H9 (cell line): ENCODE results near the gene FAM240A. TPM values are rescaled to one million over a fixed set of nuclear protein-coding genes. Genes with fewer than 3 reads are reported as not detected.

Source experiments
- DNase-seq: peaks from one replicate; pipeline ENCODE4 v3.0.0-alpha.2; 2017
- H2AFZ ChIP-seq: one replicate; pipeline ENCODE4 v1.6.1; 2013; ENCODE audit warnings: mild to moderate bottlenecking, low read length, control low read depth, moderate library complexity
- H2AK5ac ChIP-seq: 2 replicates; pipeline ENCODE4 v1.6.1; 2013; ENCODE audit warnings: low read length, control low read depth, mixed read lengths; ENCODE audit not compliant: insufficient read length
- H2BK120ac ChIP-seq: one replicate; pipeline ENCODE4 v1.6.1; 2013; ENCODE audit warnings: low read depth, mild to moderate bottlenecking, low read length, control low read depth, inconsistent platforms; ENCODE audit not compliant: poor library complexity, severe bottlenecking
- H2BK12ac ChIP-seq: 2 replicates; pipeline ENCODE4 v1.6.1; 2013; ENCODE audit warnings: low read length, control low read depth, mixed read lengths, low read depth; ENCODE audit not compliant: insufficient read length
- H2BK15ac ChIP-seq: 2 replicates; pipeline ENCODE4 v1.6.1; 2013; ENCODE audit warnings: low read depth, low read length, control low read depth
- H2BK20ac ChIP-seq: one replicate; pipeline ENCODE4 v1.6.1; 2013; ENCODE audit warnings: low read depth, mild to moderate bottlenecking, low read length, control low read depth, inconsistent platforms; ENCODE audit not compliant: poor library complexity, severe bottlenecking
- H2BK5ac ChIP-seq: 2 replicates; pipeline ENCODE4 v1.6.1; 2013; ENCODE audit warnings: low read length, control low read depth, mixed read lengths; ENCODE audit not compliant: insufficient read length
- H3K14ac ChIP-seq: 2 replicates; pipeline ENCODE4 v1.6.1; 2013; ENCODE audit warnings: low read length, control low read depth; ENCODE audit not compliant: insufficient read depth
- H3K18ac ChIP-seq: 2 replicates; pipeline ENCODE4 v1.6.1; 2013; ENCODE audit warnings: low read depth, mild to moderate bottlenecking, mixed read lengths, low read length, control low read depth; ENCODE audit not compliant: insufficient read length
- H3K23ac ChIP-seq: 2 replicates; pipeline ENCODE4 v1.6.1; 2013; ENCODE audit warnings: low read length, control low read depth, mixed read lengths, low read depth; ENCODE audit not compliant: insufficient read length
- H3K23me2 ChIP-seq: 2 replicates; pipeline ENCODE4 v1.6.1; 2013; ENCODE audit warnings: low read depth, mild to moderate bottlenecking, mixed read lengths, low read length, control low read depth; ENCODE audit not compliant: insufficient read length, poor library complexity, severe bottlenecking
- H3K27ac ChIP-seq: 2 replicates; pipeline ENCODE4 v1.5.1; 2013; ENCODE audit warnings: low read length, control low read depth, mixed read lengths, low read depth; ENCODE audit not compliant: insufficient read length
- H3K27me3 ChIP-seq: 2 replicates; pipeline ENCODE4 v1.6.1; 2013; ENCODE audit warnings: low read length, control low read depth, inconsistent platforms; ENCODE audit not compliant: insufficient read depth
- H3K4ac ChIP-seq: 2 replicates; pipeline ENCODE4 v1.6.1; 2013; ENCODE audit warnings: low read depth, mild to moderate bottlenecking, control low read depth, inconsistent platforms, low read length, moderate library complexity
- H3K4me1 ChIP-seq: 2 replicates; pipeline ENCODE4 v1.6.1; 2013; ENCODE audit warnings: low read length, control low read depth, inconsistent platforms; ENCODE audit not compliant: insufficient read depth
- H3K4me2 ChIP-seq: 2 replicates; pipeline ENCODE4 v1.6.1; 2013; ENCODE audit warnings: low read length, control low read depth, mixed read lengths; ENCODE audit not compliant: insufficient read length, insufficient read depth
- H3K56ac ChIP-seq: 2 replicates; pipeline ENCODE4 v1.6.1; 2013; ENCODE audit warnings: low read depth, mild to moderate bottlenecking, mixed read lengths, low read length, control low read depth; ENCODE audit not compliant: insufficient read length
- H3K79me1 ChIP-seq: 2 replicates; pipeline ENCODE4 v1.6.1; 2013; ENCODE audit warnings: low read depth, mild to moderate bottlenecking, moderate library complexity, low read length, control low read depth, inconsistent platforms; ENCODE audit not compliant: insufficient read depth, poor library complexity, severe bottlenecking
- H3K79me2 ChIP-seq: 2 replicates; pipeline ENCODE4 v1.6.1; 2013; ENCODE audit warnings: low read length, control low read depth, inconsistent platforms; ENCODE audit not compliant: insufficient read depth
- H3K9ac ChIP-seq: 2 replicates; pipeline ENCODE4 v1.6.1; 2013; ENCODE audit warnings: low read length, control low read depth, mixed read lengths; ENCODE audit not compliant: insufficient read length; ENCODE audit errors: extremely low read depth
- H3K9me3 ChIP-seq: one replicate; pipeline ENCODE4 v1.6.1; 2013; ENCODE audit warnings: low read depth, low read length, inconsistent platforms; ENCODE audit not compliant: control insufficient read depth
- H3T11ph ChIP-seq: one replicate; pipeline ENCODE4 v1.6.1; 2013; ENCODE audit warnings: mild to moderate bottlenecking, low read length, control low read depth, inconsistent platforms
- H4K20me1 ChIP-seq: one replicate; pipeline ENCODE4 v1.6.1; 2013; ENCODE audit not compliant: control insufficient read depth, insufficient read length, insufficient read depth
- H4K5ac ChIP-seq: 2 replicates; pipeline ENCODE4 v1.6.1; 2013; ENCODE audit warnings: low read depth, mild to moderate bottlenecking, mixed read lengths, low read length, control low read depth; ENCODE audit not compliant: insufficient read length
- H4K8ac ChIP-seq: replicated peaks from 2 replicates; pipeline ENCODE4 v1.6.1; 2013; ENCODE audit warnings: low read length, control low read depth, mixed read lengths, low read depth; ENCODE audit not compliant: insufficient read length
- H4K91ac ChIP-seq: 2 replicates; pipeline ENCODE4 v1.6.1; 2013; ENCODE audit warnings: low read depth, mild to moderate bottlenecking, moderate library complexity, mixed read lengths, low read length, control low read depth; ENCODE audit not compliant: insufficient read length
- H3K27ac Mint-ChIP-seq, 3 experiments: 2 replicates in 2 of 3; 3 replicates in 1 of 3; pipeline ENCODE4 v1.8.0; 2020 to 2021; ENCODE audit warnings: mixed read lengths in 3 of 3, mild to moderate bottlenecking in 1 of 3, moderate library complexity in 1 of 3
- H3K27me3 Mint-ChIP-seq: 2 replicates; pipeline ENCODE4 v1.8.0; 2021; ENCODE audit warnings: low read depth, mild to moderate bottlenecking, moderate library complexity, mixed read lengths
- H3K36me3 Mint-ChIP-seq, 3 experiments: 2 replicates in 2 of 3; 3 replicates in 1 of 3; pipeline ENCODE4 v1.8.0; 2020 to 2021; ENCODE audit warnings: low read depth in 3 of 3, mixed read lengths in 3 of 3; ENCODE audit not compliant: insufficient read depth in 1 of 3
- H3K4me1 Mint-ChIP-seq, 2 experiments: 2 replicates each; pipeline ENCODE4 v1.8.0; 2020; ENCODE audit warnings: mixed read lengths in 2 of 2
- H3K4me3 Mint-ChIP-seq, 2 experiments: 2 replicates in 1 of 2; 3 replicates in 1 of 2; pipeline ENCODE4 v1.8.0; 2020 to 2021; ENCODE audit warnings: mild to moderate bottlenecking in 2 of 2, mixed read lengths in 2 of 2, moderate library complexity in 1 of 2
- H3K9me3 Mint-ChIP-seq, 2 experiments: 2 replicates in 1 of 2; 3 replicates in 1 of 2; pipeline ENCODE4 v1.8.0; 2020; ENCODE audit warnings: mild to moderate bottlenecking in 2 of 2, mixed read lengths in 2 of 2, moderate library complexity in 1 of 2
- WGBS: extraction: QIAGEN DNeasy Blood & Tissue Kit; methylation state at CpG from one replicate; pipeline ENCODE4 v1.1.7; 2013; ENCODE audit warnings: missing lambda C conversion rate, low lambda C conversion rate, mixed read lengths; ENCODE audit not compliant: insufficient read length; ENCODE audit errors: extremely low coverage; 5-methylcytosine and 5-hydroxymethylcytosine counted together
- total RNA-seq: library from RNA; stranded (reverse); gene quantifications from 2 replicates; pipeline ENCODE4 v1.2.1, GENCODE V29; 2021
- TF ChIP-seq, protein P1 (sequence below): fragments of 200-600 bp; sonication (generic); conservative IDR thresholded peaks from 3 replicates; pipeline ENCODE4 v1.8.0; 2021; ENCODE audit warnings: antibody characterized with exemption, mild to moderate bottlenecking

The FAM240A gene
- total RNA-seq, 1 experiment from 2014 or later, result 0.11 TPM

DNA sequence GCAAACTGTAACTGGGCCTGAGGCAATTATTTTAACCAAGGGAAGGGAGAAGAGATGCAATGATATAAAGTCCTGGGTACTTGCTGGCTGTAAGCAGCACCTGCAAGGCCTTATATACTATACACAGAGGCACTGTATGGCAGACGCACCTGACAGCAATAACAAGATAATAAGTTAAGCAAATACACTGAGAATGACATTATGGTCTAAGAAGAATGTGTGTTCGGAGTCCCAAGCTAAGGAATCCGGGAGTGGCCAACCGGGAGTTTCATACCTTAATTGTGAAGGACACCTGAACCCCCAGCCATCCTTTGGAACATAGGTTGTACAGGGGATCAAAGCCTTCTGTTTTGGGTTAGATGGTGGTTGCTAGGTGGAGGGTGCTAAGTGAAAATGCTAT, 13.7 kb downstream of the FAM240A start:
- no peak overlapping the region for H2AK5ac ChIP-seq
- no peaks in the 10 kb centered on the region for H3K79me1 ChIP-seq
- no peak overlapping the region for H2BK20ac ChIP-seq
- no peaks in the 10 kb centered on the region for H3K79me2 ChIP-seq
- no peak overlapping the region for H3K14ac ChIP-seq
- no peak overlapping the region; the same call in 1 of the 2 replicates for H2BK15ac ChIP-seq
- H4K91ac ChIP-seq, result no peak overlapping the region
- H2AFZ ChIP-seq, result no peak overlapping the region
- Mint-ChIP-seq H3K36me3 (no peaks in the 10 kb centered on the region), H3K27me3 (no peaks in the 10 kb centered on the region; the same call in none of the 2 replicates), H3K4me3 (no peak overlapping the region), H3K9me3 (peaks cover 0 to 4% of the 10 kb centered on the region in 2 experiments; a peak in 1 of 5 replicates), H3K27ac (no peak overlapping the region), H3K4me1 (peaks cover 42 to 55% of the 10 kb centered on the region in 2 experiments)
- no peaks in the 10 kb centered on the region for H3K23me2 ChIP-seq
- no peak overlapping the region for H3K18ac ChIP-seq
- DNase-seq, result no peak
- no peaks in the 10 kb centered on the region for H4K20me1 ChIP-seq
- H3T11ph ChIP-seq, result no peak overlapping the region
- no peak overlapping the region for H3K4ac ChIP-seq
- TF ChIP-seq, protein P1, sequence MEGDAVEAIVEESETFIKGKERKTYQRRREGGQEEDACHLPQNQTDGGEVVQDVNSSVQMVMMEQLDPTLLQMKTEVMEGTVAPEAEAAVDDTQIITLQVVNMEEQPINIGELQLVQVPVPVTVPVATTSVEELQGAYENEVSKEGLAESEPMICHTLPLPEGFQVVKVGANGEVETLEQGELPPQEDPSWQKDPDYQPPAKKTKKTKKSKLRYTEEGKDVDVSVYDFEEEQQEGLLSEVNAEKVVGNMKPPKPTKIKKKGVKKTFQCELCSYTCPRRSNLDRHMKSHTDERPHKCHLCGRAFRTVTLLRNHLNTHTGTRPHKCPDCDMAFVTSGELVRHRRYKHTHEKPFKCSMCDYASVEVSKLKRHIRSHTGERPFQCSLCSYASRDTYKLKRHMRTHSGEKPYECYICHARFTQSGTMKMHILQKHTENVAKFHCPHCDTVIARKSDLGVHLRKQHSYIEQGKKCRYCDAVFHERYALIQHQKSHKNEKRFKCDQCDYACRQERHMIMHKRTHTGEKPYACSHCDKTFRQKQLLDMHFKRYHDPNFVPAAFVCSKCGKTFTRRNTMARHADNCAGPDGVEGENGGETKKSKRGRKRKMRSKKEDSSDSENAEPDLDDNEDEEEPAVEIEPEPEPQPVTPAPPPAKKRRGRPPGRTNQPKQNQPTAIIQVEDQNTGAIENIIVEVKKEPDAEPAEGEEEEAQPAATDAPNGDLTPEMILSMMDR, result no peak
- no peaks in the 10 kb centered on the region for H3K9me3 ChIP-seq
- no peak overlapping the region for H3K9ac ChIP-seq
- WGBS, result no CpG with 5 or more reads among the region's 4 CpGs
- H3K27me3 ChIP-seq, result no peaks in the 10 kb centered on the region
- H2BK120ac ChIP-seq, result no peak overlapping the region
- peaks cover 9% of the 10 kb centered on the region; the same call in 1 of the 2 replicates for H3K4me1 ChIP-seq
- no peak overlapping the region for H3K27ac ChIP-seq
- no peak overlapping the region for H3K4me2 ChIP-seq
- no peak overlapping the region for H3K23ac ChIP-seq
- H2BK12ac ChIP-seq, result no peak overlapping the region
- no peak overlapping the region for H3K56ac ChIP-seq
- H4K5ac ChIP-seq, result no peak overlapping the region
- H4K8ac ChIP-seq, result no peak overlapping the region
- H2BK5ac ChIP-seq, result no peak overlapping the region
